ENCODE data around the gene SPATA32.

SPATA32 gene

GRCh38 chr17:45266372-45266926 lies 4.6 kb upstream of the SPATA32 start:
- H4K20me1 ChIP-seq (ENCODE audit: insufficient read depth, low read length), result no peaks in the 10 kb centered on the region
- no peak for DNase-seq
- no peaks in the 10 kb centered on the region for H3K9me2 ChIP-seq (replicated peaks; ENCODE audit: insufficient read depth, low read length)
- no peak overlapping the region for H3K4me3 ChIP-seq (ENCODE audit: low read length)
- H3K27ac ChIP-seq (ENCODE audit: low read length), result no peak overlapping the region
- H3K4me2 ChIP-seq (ENCODE audit: low read depth, low read length), result no peak overlapping the region
- no peaks in the 10 kb centered on the region for H3K4me1 ChIP-seq (ENCODE audit: low read length)
- no peaks in the 10 kb centered on the region for H3K79me2 ChIP-seq (ENCODE audit: low read length)
- no peaks in the 10 kb centered on the region for H3K9me3 ChIP-seq (replicated peaks; ENCODE audit: insufficient read depth, low read length)
- H3K27me3 ChIP-seq (replicated peaks; ENCODE audit: insufficient read depth, low read length), result no peaks in the 10 kb centered on the region
- H3K9ac ChIP-seq (ENCODE audit: low read length), result no peak overlapping the region
- H3F3A ChIP-seq (ENCODE audit: insufficient read depth, low read length), result 0 out of 2 replicates have a peak, but pooled peaks cover 3% of the 10 kb centered on the region
- no peaks in the 10 kb centered on the region; the same call in 1 of the 2 replicates for H3K36me3 ChIP-seq (replicated peaks; ENCODE audit: insufficient read depth, low read length)
- H2AFZ ChIP-seq (ENCODE audit: low read length), result no peak overlapping the region
- TF ChIP-seq EZH2phosphoT487 (IDR thresholded peaks at IDR 0.05; ENCODE audit: low read length) (no peak), EZH2 (optimal IDR thresholded peaks at IDR 0.05; ENCODE audit: low read depth, low read length) (no peak)
- TF ChIP-seq, protein P1, sequence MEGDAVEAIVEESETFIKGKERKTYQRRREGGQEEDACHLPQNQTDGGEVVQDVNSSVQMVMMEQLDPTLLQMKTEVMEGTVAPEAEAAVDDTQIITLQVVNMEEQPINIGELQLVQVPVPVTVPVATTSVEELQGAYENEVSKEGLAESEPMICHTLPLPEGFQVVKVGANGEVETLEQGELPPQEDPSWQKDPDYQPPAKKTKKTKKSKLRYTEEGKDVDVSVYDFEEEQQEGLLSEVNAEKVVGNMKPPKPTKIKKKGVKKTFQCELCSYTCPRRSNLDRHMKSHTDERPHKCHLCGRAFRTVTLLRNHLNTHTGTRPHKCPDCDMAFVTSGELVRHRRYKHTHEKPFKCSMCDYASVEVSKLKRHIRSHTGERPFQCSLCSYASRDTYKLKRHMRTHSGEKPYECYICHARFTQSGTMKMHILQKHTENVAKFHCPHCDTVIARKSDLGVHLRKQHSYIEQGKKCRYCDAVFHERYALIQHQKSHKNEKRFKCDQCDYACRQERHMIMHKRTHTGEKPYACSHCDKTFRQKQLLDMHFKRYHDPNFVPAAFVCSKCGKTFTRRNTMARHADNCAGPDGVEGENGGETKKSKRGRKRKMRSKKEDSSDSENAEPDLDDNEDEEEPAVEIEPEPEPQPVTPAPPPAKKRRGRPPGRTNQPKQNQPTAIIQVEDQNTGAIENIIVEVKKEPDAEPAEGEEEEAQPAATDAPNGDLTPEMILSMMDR (IDR thresholded peaks at IDR 0.05; ENCODE audit: low read length), result no peak

- Histone ChIP-seq H3F3A (ENCODE audit: insufficient read depth, low read length) (0 out of 2 replicates have a peak, but pooled peaks cover 3% of the 10 kb centered on the region), H3K4me3 (ENCODE audit: low read length) (no peak overlapping the region), H3K9ac (ENCODE audit: low read length) (no peak overlapping the region), H4K20me1 (ENCODE audit: insufficient read depth, low read length) (no peaks in the 10 kb centered on the region), H3K9me2 (replicated peaks; ENCODE audit: insufficient read depth, low read length) (no peaks in the 10 kb centered on the region), H3K27ac (ENCODE audit: low read length) (no peak overlapping the region), H2AFZ (ENCODE audit: low read length) (no peak overlapping the region), H3K4me1 (ENCODE audit: low read length) (no peaks in the 10 kb centered on the region), H3K27me3 (replicated peaks; ENCODE audit: insufficient read depth, low read length) (no peaks in the 10 kb centered on the region), H3K36me3 (replicated peaks; ENCODE audit: insufficient read depth, low read length) (no peaks in the 10 kb centered on the region; the same call in 1 of the 2 replicates), H3K9me3 (replicated peaks; ENCODE audit: insufficient read depth, low read length) (no peaks in the 10 kb centered on the region), H3K79me2 (ENCODE audit: low read length) (no peaks in the 10 kb centered on the region), H3K4me2 (ENCODE audit: low read depth, low read length) (no peak overlapping the region)
- no peak for TF ChIP-seq EZH2 (optimal IDR thresholded peaks at IDR 0.05; ENCODE audit: low read depth, low read length)
- TF ChIP-seq EZH2phosphoT487 (IDR thresholded peaks at IDR 0.05; ENCODE audit: low read length), result no peak
- TF ChIP-seq, protein P1 (IDR thresholded peaks at IDR 0.05; ENCODE audit: low read length), result no peak
- DNase-seq, result no peak
Measured at GRCh38 chr17:45265821-45266220, 3.9 kb upstream of the SPATA32 start.

DNA sequence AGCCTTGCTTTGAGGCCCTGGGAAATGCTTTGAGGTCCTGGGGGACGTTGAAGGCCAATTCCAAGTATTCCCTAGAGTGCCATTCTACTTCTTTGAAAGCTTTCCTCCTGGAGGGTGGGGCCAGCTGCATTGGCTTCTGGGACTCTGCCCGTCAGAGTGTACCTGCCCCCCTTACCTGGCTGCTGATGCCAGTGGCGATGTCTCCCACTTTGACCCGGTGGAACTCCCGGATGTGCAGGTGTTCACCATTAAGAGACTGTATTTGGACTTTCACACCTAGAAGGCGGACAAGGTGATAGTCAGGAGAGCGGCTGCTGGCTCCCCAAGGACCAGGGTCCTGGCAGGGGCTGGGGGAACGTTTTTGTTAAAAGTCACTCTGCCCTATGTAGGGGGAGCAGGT lies 3.1 kb upstream of the SPATA32 start:
- DNase-seq, result no peak
- 0 out of 2 replicates have a peak, but pooled peaks cover 6% of the 10 kb centered on the region for H3F3A ChIP-seq (ENCODE audit: insufficient read depth, low read length)
- no peaks in the 10 kb centered on the region; the same call in 1 of the 2 replicates for H3K36me3 ChIP-seq (replicated peaks; ENCODE audit: insufficient read depth, low read length)
- no peaks in the 10 kb centered on the region for H4K20me1 ChIP-seq (ENCODE audit: insufficient read depth, low read length)
- no peaks in the 10 kb centered on the region for H3K9me3 ChIP-seq (replicated peaks; ENCODE audit: insufficient read depth, low read length)
- H3K79me2 ChIP-seq (ENCODE audit: low read length), result no peaks in the 10 kb centered on the region
- H3K4me2 ChIP-seq (ENCODE audit: low read depth, low read length), result no peak overlapping the region
- no peaks in the 10 kb centered on the region for H3K27me3 ChIP-seq (replicated peaks; ENCODE audit: insufficient read depth, low read length)
- H2AFZ ChIP-seq (ENCODE audit: low read length), result no peak overlapping the region
- no peaks in the 10 kb centered on the region for H3K9me2 ChIP-seq (replicated peaks; ENCODE audit: insufficient read depth, low read length)
- H3K4me3 ChIP-seq (ENCODE audit: low read length), result no peak overlapping the region
- H3K4me1 ChIP-seq (ENCODE audit: low read length), result no peaks in the 10 kb centered on the region
- no peak overlapping the region for H3K27ac ChIP-seq (ENCODE audit: low read length)
- TF ChIP-seq, protein P1 (IDR thresholded peaks at IDR 0.05; ENCODE audit: low read length), result no peak
- TF ChIP-seq EZH2 (optimal IDR thresholded peaks at IDR 0.05; ENCODE audit: low read depth, low read length), result no peak
- TF ChIP-seq EZH2phosphoT487 (IDR thresholded peaks at IDR 0.05; ENCODE audit: low read length), result no peak
- no peak overlapping the region for H3K9ac ChIP-seq (ENCODE audit: low read length)
